GM19395 (cell line): Measurements from ENCODE around the gene OSCP1.

Experiments
- ATAC-seq: cut with Tn5 transposase; IDR thresholded peaks from one replicate; pipeline ENCODE4 v1.9.1; 2021; ENCODE audit warnings: mild to moderate bottlenecking, moderate library complexity; ENCODE audit not compliant: unreplicated experiment

Gene OSCP1

DNA sequence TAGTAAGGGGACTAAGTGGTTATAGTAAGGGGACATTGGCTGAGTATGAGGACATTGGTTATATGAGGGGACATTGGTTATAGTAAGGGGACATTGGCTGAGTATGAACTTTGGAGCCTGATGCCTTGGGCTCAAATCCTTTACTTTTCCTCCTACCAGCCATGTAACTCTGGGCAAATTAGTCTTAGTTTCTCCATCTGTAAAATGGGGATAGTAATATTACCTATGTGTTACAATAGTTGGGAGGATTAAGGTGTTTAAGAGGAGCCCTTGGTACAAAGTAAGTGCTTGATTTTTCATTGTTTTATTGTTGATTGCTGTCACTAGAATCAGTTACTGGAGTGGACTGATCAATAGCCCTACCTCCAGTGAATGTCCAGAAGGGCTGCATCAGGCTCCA is 2.8 kb downstream of the OSCP1 start:
- ATAC-seq, result no peak

DNA sequence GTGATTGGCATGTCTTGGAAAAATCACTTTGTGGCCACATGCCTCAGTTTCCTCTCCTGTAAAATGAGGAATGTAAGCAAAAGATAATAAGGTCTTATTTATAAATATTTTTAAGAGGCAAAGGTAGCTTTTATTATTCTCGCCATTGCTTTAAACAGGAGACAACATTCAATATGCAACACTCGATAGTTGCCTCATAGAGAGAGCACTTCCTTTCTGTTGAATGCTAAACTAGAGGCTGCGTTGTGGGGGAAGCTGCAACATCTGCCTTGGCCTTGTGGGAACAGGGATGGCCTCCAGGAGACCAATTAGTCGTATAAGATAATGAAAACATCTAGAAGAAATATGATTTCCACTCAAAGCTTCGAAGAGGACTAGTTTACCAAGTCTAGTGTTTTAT is 3.5 kb downstream of the OSCP1 start:
- no peak for ATAC-seq

DNA sequence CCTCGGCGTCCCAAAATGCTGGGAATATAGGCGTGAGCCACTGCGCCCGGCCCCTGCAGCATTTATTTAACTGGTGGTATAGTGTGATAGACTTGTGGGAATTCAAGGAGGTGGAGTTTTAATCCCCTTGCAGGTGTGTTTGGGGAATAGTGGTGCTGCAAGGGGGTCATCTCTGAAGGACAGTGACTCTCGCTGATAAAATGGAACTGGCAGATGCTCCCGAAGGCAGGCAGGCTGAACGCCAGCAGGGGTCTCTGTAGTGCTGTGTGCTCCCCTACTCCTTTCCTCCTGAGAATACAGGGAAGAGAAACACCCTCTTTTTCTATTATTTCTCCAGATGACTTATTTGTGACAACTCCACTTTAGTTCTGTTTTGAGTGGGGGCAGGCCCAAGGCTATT is 4.0 kb downstream of the OSCP1 start:
- ATAC-seq, result no peak

DNA sequence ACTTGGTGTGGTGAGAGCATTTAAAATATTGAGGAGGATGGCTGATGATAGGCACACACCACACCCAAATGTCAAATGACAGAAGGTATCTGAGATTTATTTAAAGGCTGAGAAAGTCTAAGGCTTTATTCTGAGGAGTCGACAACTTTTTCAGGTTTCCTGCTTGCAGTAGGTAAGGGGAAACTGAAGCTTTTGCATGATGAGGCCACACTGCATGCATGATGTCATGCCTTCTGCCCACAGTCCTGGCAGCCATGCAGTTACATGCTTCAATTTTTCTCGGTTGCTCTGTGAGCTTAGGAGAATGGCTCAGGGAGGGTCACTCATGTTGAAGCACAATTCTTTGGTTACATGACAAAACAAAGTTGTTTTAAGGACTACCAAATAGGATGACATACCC is 7.0 kb downstream of the OSCP1 start:
- no peak for ATAC-seq

DNA sequence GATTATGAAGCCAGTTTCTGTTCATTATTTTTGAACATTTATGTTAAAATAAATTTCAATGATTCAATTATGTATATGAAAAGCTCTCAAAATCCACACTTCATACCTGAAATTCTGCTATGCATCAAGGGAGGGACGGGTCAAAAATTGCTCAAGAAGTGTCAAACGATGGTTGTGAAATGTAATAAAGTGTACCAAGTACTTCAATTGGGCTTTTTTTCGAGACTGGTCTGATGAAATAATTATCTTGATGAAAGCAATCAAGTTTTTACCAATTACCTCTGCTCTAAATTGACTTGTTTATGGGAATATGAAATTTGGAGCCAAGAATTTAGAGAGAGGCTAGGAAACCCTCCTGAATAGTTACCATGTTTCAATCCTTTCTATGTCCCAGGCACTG is 7.9 kb downstream of the OSCP1 start:
- no peak for ATAC-seq

DNA sequence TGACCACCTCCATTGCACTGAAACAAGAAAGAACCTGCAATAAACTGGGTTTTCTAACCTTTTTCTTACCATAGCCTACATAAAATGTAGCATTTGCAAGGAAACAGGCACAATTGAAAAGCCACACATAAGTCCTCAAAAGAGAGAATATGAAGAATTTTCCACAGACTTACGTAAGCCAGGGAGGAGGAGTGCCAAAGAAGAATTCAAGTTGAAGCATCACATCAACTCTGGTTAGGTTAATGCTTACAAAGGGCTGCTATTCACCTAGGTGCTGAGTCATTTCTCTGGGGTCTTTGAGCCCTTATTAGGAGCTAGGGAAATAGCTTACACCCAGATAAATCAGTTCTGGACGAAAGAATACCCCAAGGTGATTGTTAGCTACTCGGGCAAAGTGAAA is 9.6 kb downstream of the OSCP1 start:
- no peak for ATAC-seq

DNA sequence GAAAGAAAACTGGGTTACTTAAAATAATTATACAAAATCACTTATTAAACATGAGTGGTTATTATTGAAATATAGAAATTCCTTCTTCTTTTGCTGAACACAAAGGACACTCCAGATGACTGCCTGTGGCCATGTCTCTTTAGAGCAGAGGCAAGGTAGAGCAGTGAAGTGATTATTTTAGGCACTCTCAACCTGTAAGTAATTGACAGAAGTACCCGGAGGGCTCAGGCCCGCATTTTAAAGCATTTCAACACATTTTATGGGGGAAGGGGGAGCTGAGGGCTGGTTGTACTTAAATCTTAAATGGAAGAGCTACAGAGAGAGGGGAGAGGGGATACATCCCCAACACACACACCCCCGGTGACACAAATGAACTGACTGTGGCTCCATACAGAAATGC is 10.2 kb downstream of the OSCP1 start:
- no peak for ATAC-seq

DNA sequence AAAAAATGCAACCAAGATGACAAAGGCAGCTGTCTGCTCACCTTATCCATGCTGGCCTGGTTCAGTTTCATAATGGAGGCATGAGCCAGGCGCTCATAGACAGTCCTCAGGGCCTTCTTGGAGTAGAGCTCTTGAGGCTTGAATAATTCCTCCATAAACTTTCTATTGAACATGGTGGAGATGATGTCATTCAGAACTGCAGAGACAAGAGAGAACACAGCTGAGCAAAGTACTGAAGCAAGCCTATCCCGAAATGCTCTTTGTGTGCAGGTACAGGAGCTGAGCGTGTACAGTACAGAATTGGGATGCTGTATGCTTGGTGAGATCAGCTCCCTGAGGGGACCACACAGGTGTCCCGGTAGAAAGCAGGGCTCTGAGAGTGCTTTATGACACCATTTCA is 11.5 kb downstream of the OSCP1 start:
- ATAC-seq, result no peak

DNA sequence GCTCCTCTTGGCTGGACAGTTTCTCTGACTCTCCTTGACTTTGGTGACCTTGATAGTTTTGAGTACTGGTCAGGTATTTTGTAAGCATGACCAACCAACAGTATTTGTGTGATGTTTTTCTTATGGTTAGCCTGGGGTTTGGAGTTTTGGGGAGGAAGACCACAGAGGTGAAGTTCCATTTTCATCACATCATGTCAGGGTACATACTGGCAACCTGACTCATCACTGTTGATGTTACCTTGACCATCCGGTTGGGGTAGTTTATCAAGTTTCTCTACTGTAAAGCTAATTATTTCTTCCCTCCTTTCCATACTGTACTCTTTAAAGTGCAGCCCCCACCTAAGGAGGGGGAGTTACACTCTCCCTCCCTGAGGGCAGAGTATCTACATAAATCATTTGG is 13.4 kb downstream of the OSCP1 start:
- no peak for ATAC-seq

DNA sequence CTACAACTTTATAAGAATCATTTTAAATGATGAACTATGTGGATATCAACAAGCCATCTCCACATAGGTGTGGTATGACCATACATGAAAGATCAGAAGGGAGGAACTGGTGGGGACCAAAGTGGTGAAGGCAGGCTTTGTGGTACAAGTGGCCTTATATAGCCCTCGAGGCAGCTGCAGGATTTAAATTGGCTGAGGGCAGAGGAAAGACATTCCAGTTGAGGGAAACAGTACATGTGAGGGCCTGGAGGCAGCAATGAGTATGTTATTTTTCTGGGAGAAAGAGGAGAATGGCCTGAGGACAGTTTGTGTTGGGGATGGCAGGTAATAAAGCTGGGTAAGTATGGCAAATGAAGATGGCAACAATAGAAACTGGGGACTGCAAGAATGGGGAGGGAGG is 17.1 kb downstream of the OSCP1 start:
- no peak for ATAC-seq

DNA sequence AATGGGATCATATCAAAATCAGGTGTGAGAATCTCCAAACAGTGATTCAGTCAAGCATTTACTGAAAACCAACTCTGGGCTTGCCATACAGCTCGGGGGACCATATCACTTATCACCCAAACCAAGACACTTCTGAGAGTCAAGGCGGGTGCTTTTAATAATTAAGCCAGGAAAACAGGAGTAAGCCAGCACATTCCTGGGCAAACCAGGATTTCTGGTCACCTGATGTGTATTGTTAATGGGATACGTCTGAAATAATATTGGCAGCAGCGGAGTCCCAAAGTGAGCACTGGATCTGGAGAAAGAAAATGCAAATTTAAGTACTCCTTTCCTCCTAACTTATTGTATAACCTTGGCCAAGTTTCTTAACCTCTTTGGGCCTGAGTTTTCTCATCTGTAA is 17.6 kb downstream of the OSCP1 start:
- ATAC-seq, result no peak

DNA sequence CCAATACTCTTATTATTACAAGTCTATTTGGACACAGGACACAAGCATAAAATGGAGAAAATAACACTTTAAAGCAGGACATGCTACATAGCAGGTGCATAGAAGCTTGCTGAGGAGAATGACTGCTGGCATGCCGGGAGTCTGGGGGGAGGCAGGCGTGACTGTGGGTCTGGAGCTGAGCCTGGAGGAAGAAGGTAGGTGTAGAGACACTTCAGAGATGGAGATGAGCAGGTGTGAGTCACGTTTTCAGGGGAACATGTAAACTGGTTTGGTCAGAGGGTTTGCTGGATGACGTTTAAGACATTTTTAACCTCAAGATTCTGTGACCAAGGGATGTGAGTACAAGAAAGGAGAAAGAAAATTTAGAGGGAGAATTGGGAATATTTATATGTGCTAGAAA is 24.5 kb downstream of the OSCP1 start:
- ATAC-seq, result no peak

DNA sequence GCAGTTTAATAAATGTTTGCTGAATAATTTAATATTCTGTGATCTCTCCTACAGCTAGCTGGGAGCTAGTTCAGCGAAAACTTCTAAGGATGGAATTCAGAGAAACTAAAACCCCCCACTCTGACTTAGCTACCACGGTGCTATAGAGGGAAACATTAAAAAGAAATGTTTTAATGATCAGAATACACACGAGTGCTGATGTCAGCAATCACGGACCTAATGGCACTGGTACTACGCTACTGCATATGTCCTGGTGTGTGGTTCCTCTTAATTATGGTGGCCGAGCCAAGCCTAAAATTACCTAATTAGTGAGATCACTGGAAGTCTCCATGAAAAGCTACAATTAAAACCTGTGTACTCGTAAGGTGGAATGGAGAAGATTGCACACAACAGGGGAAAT is 28.6 kb downstream of the OSCP1 start:
- no peak for ATAC-seq

DNA sequence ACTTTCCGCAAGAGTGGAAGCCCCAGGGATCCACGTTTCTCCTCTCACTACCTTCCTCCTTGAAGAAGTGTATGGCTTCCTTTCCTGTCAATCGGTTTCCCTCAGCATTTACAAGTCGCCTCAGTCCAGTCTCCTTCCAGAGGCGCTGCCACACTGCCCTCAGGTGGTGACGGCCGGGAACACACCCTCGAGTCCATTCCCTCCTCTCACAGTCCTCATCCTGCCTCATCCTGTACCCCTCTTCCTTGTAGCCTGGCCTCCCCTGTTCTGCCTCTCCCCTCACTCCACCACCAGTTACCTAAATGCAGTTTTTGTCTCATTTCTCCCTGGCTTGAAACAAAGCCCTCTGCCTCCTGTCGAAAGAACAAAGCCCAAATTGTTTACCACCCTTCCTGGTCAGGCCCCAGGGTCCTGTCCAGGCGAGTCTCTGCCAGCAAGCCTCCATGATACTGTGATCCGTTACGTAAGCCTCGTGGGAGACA is 29.4 kb downstream of the OSCP1 start:
- ATAC-seq, result no peak

DNA sequence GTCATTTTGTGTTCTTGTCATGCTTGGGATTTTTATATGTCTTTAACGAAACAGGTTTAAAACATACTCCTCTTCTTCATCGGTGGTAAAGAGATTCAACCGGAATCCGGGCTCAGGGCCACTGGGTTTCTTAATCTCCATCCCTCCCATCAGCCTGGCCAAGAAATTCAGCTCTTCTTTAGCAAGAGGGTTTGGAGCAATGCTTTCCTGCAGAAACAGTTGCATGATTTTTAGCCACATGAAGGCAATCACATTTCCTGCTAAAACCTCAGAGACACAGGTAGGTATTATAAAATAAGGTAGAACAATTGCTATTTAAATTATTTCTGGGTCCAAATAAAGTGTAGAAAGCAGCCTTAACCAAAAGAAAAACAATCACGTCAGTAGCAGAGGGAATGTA is 29.8 kb downstream of the OSCP1 start:
- ATAC-seq, result no peak

DNA sequence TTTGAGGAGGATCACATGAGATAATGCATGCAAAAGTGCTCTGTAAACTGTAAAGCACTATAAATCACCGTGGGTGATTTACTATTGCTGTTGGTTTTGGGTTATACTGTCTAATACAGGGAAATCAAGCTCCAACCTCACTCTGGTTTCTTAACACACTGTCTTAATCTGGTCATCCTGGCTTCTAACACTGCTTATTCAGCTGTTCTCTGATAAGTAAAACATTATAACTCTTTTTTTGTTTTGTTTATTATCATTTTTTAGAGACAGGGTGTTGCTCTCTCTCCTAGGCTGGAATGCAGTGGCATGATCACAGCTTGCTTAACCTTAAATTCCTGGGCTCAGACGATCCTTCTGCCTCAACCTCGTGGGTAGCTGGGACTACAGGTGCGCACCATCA is 30.7 kb downstream of the OSCP1 start:
- ATAC-seq, result no peak

DNA sequence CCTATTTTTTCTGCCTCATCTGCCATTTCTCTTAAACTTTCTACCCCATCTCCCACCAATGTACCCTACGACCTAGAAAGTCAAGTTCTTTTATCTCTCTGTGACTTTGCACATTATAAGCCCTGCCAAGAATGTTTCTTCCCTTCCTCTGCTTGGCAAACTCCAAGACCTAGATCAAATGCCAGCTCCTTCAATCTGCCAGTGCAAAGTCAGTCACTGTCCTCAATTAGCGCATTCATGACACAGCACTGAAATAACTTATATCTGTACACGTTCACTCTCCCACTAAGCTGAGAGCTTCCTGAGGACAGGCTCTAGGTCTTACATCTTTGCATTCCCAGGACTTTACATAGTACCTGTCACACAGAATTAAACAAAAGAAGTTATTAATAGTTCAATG is 31.1 kb downstream of the OSCP1 start:
- ATAC-seq, result no peak

DNA sequence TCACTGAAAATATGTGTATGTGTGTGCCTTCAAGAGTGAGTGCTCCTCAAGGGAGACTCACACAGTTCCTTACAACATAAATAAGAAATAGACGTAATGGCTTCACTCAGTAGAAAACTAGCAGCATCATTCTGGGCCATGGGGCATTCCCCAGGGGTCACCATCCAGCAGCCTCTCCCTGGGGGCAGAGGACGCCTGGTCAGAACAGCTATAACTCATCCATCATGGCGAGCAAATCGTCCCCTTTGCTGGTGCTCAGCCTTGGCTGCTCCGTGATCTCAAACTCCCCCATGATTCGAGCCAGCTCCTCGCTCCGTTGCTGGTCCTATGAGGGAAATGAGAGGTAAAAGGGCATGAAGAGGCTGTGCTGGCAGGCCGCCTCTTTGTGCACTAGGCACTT is 32.3 kb downstream of the OSCP1 start:
- no peak for ATAC-seq

DNA sequence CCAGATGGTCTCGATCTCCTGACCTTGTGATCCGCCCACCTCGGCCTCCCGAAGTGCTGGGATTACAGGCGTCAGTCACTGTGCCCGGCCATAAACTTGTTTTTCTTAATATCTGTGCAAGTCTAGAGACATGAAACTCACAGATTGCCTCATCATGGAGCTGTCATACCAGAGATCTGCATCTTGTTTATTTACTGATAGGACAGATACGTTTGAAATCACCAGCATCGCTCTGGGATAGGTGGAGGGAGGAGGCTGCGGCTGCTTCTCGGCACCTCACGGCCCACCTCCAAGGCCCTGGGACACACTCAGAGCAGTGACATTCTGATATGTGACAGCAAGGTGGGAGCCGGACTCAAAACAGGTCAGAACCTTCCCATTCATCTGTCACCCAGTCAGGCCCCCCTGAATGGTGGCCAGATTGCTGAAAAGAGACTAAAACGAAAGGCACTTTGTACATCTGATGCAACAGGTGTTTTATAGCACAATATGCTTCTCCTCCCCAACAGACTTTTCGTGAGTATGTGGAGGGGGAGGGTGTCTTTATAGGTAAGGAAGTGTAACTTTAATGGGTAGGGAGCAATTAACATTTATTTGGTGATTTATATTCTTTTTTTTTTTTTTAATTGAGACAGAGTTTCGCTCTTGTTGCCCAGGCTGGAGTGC is 34.5 kb downstream of the OSCP1 start:
- ATAC-seq, result no peak

DNA sequence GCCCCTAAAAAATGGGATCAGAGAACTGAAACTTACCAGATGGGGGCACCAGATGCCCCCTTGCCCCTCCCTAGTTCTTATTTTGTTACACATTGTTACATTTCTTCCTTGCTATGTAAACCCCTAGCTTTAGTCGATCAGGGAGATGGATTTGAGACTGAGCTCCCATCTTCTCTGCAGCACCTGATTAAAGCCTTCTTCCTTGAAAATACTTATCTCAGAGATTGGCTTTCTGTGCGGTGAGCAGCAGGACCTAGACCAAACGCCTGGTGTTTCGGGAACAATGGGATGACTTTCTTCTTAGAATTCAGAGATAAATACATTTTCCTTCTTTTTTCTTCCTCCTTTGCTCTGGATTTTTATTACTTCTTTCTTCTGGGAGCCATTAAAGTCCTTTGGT is 35.9 kb downstream of the OSCP1 start:
- ATAC-seq, result no peak

DNA sequence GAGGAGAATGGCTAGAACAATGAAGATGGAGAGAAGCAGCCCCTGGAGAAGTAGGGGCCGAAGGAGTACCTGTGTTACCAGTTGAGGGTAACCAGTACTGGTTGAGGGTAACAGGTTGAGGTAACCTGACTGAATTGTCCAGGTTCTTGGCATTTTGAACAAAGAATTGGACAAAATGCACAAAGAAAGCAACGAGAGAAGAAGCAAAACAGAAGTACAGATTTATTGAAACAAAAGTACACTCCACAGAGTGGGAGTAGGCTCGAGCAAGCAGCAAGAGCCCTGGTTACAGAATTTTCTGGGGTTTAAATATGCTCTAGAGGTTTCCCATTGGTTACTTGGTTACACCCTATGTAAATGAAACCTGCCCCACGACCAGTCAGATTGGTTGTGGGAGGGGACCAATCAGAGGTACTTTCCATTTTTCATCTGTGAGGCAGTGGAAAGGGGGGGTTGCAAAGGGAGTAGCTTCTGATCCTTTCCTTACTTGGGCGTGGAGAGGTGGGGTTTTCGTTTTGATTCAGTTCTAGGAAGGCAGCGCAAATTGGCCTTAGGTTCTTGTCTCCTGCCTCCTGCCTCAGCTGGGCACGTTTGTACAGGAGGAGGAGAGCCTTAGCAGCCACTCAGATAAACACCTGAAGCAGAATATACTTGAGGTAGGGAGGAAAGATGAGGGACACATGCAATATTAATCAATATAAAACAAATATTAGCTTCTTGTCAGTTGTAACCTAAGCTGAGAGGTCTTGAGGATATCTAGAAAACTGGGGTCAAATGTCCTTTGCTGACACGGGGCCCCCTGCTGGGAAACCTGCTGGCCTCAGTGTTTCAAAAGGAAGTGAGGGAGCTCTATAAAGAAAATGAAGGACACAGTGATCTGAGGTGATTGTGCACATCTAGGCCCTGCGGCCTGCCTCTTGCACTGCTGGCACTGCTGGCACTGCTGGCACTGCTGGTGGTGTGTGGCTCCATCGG is 38.3 kb downstream of the OSCP1 start:
- ATAC-seq, result no peak

DNA sequence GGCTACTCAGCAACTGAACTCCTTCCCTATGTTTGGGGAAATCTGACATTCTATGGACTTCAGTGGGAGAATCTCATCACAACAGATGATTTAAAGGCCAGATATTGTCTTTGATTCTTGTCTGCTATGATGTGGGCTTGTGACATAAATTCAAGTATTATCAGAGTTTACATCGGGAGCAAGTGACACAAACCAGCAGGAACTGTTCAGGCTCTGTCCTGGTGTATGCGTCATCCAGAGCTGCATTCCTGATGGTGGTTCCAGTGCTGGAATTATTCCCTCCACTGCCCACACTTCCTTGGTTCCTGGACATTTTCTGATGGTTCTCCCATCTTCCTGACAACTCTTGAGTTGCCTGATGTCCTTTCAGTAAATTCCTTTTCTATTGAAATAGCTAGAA is 41.8 kb downstream of the OSCP1 start:
- no peak for ATAC-seq
